ENCODE data around the gene C6orf62. TPM values are rescaled to one million over a fixed set of nuclear protein-coding genes. Genes with fewer than 3 reads are reported as not detected.
A peak's percentile ranks its signal among the peaks of the same experiment; 100 is the strongest.

Gene C6orf62
- total and polyA plus RNA-seq, 4 donors: 29.6 to 58.6 (median 49.4) TPM

DNA sequence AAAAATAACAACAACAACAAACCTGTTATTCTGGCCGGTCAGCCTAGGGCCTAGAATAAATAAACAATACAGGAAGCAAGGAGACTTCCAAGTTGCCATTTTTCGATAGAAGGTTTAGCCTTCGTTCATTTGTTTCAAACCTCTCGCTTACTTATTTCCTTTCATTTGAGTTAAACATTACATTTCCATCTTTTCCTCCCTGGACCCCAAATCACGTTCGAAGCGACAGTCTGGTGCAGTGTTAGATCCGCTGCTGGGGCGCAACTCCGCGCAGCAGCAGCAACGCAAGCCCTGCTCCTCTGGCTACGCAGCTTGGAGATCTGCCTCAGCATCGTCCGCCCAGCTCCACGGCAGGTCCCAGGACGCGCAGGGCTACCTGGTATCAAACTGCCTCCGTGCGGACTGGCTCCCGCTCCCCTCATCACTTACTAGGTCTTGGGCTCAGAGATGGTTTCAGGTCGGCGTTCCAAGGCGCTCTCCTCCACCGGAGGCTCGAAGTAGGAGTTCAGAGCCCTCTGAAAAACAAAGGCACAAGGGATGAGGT is 52.8 kb downstream of the C6orf62 start:
- Histone ChIP-seq H3K27ac (ENCODE audit: low read depth in 1 of 2, low read length in 2 of 2) (peak overlapping the region; percentile 79 to 91), H3K4me3 (ENCODE audit: low read depth in 1 of 3, low read length in 3 of 3) (peak overlapping the region; percentile 54 to 100 (median 98)), H3K9ac (ENCODE audit: low read depth in 1 of 2, low read length in 2 of 2) (peak overlapping the region; percentile 63 to 96), H3K4me1 (ENCODE audit: control insufficient read depth in 4 of 4, insufficient read depth in 4 of 4, low read length in 3 of 4) (peaks cover 9 to 59% (median 40%) of the 10 kb centered on the region in 4 donors), H3K36me3 (ENCODE audit: control insufficient read depth in 4 of 4, insufficient read depth in 3 of 4, low read depth in 1 of 4, low read length in 3 of 4) (peaks cover 0 to 4% (median 1%) of the 10 kb centered on the region in 4 donors), H3K9me3 (ENCODE audit: control insufficient read depth in 4 of 4, low read length in 3 of 4) (no peaks in the 10 kb centered on the region), H3K27me3 (ENCODE audit: control insufficient read depth in 4 of 4, insufficient read depth in 4 of 4, low read length in 3 of 4) (no peaks in the 10 kb centered on the region)
- TF ChIP-seq YY1 (IDR thresholded peaks at IDR 0.05) (no peak), NR2F2 (IDR thresholded peaks at IDR 0.05) (no peak), RXRA (IDR thresholded peaks at IDR 0.05) (no peak), FOXA2 (IDR thresholded peaks at IDR 0.05) (no peak), TAF1 (conservative IDR thresholded peaks at IDR 0.05) (no peak), HNF4G (IDR thresholded peaks at IDR 0.05) (no peak), EGR1 (IDR thresholded peaks at IDR 0.05; ENCODE audit: low read depth in 2 of 2) (no peak), FOXA1 (IDR thresholded peaks at IDR 0.05) (no peak), GABPA (IDR thresholded peaks at IDR 0.05 in 1 of 2, conservative IDR thresholded peaks at IDR 0.05 in 1 of 2) (no peak), SP1 (IDR thresholded peaks at IDR 0.05) (no peak), JUND (IDR thresholded peaks at IDR 0.05) (no peak), HNF4A (conservative IDR thresholded peaks at IDR 0.05) (no peak), RAD21 (IDR thresholded peaks at IDR 0.05) (no peak)
- TF ChIP-seq, protein P1, sequence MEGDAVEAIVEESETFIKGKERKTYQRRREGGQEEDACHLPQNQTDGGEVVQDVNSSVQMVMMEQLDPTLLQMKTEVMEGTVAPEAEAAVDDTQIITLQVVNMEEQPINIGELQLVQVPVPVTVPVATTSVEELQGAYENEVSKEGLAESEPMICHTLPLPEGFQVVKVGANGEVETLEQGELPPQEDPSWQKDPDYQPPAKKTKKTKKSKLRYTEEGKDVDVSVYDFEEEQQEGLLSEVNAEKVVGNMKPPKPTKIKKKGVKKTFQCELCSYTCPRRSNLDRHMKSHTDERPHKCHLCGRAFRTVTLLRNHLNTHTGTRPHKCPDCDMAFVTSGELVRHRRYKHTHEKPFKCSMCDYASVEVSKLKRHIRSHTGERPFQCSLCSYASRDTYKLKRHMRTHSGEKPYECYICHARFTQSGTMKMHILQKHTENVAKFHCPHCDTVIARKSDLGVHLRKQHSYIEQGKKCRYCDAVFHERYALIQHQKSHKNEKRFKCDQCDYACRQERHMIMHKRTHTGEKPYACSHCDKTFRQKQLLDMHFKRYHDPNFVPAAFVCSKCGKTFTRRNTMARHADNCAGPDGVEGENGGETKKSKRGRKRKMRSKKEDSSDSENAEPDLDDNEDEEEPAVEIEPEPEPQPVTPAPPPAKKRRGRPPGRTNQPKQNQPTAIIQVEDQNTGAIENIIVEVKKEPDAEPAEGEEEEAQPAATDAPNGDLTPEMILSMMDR (IDR thresholded peaks at IDR 0.05; ENCODE audit: low read depth, low read length, missing input control): no peak
- TF ChIP-seq, protein P2, sequence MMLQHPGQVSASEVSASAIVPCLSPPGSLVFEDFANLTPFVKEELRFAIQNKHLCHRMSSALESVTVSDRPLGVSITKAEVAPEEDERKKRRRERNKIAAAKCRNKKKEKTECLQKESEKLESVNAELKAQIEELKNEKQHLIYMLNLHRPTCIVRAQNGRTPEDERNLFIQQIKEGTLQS (IDR thresholded peaks at IDR 0.05): no peak
- TF ChIP-seq, protein P3, sequence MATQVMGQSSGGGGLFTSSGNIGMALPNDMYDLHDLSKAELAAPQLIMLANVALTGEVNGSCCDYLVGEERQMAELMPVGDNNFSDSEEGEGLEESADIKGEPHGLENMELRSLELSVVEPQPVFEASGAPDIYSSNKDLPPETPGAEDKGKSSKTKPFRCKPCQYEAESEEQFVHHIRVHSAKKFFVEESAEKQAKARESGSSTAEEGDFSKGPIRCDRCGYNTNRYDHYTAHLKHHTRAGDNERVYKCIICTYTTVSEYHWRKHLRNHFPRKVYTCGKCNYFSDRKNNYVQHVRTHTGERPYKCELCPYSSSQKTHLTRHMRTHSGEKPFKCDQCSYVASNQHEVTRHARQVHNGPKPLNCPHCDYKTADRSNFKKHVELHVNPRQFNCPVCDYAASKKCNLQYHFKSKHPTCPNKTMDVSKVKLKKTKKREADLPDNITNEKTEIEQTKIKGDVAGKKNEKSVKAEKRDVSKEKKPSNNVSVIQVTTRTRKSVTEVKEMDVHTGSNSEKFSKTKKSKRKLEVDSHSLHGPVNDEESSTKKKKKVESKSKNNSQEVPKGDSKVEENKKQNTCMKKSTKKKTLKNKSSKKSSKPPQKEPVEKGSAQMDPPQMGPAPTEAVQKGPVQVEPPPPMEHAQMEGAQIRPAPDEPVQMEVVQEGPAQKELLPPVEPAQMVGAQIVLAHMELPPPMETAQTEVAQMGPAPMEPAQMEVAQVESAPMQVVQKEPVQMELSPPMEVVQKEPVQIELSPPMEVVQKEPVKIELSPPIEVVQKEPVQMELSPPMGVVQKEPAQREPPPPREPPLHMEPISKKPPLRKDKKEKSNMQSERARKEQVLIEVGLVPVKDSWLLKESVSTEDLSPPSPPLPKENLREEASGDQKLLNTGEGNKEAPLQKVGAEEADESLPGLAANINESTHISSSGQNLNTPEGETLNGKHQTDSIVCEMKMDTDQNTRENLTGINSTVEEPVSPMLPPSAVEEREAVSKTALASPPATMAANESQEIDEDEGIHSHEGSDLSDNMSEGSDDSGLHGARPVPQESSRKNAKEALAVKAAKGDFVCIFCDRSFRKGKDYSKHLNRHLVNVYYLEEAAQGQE (IDR thresholded peaks at IDR 0.05): no peak
- TF ChIP-seq, protein P4, sequence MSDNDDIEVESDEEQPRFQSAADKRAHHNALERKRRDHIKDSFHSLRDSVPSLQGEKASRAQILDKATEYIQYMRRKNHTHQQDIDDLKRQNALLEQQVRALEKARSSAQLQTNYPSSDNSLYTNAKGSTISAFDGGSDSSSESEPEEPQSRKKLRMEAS (IDR thresholded peaks at IDR 0.05): no peak
- TF ChIP-seq, protein P5, sequence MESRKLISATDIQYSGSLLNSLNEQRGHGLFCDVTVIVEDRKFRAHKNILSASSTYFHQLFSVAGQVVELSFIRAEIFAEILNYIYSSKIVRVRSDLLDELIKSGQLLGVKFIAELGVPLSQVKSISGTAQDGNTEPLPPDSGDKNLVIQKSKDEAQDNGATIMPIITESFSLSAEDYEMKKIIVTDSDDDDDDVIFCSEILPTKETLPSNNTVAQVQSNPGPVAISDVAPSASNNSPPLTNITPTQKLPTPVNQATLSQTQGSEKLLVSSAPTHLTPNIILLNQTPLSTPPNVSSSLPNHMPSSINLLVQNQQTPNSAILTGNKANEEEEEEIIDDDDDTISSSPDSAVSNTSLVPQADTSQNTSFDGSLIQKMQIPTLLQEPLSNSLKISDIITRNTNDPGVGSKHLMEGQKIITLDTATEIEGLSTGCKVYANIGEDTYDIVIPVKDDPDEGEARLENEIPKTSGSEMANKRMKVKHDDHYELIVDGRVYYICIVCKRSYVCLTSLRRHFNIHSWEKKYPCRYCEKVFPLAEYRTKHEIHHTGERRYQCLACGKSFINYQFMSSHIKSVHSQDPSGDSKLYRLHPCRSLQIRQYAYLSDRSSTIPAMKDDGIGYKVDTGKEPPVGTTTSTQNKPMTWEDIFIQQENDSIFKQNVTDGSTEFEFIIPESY (IDR thresholded peaks at IDR 0.05): no peak
- WGBS: under 1% methylated on average over 26 of the region's 26 CpGs
- peak; percentile 65 for DNase-seq (ENCODE audit: low spot score)

Data from liver (tissue), 9 donors.